HG03159 (cell line): ENCODE measurements around the gene KBTBD6.
"Not testable (repeated sequence)": the region's sequence is repeated elsewhere in the genome, so short reads cannot be mapped to it uniquely, and the experiment has no call there.

ENCODE experiments used
- ATAC-seq: cut with Tn5 transposase; IDR thresholded peaks from one replicate; pipeline ENCODE4 v1.9.1; 2021; ENCODE audit warnings: mild to moderate bottlenecking, moderate library complexity; ENCODE audit not compliant: unreplicated experiment

KBTBD6 gene

GRCh38 chr13:41132512-41133152 lies at the start of gene KBTBD6:
TSS of gene KBTBD6 (minus strand) at chr13:41132802. CDS start at chr13:41132511, 291 bp downstream.
- ATAC-seq: peak; percentile 96

- no peak for ATAC-seq
Observed at GRCh38 chr13:41182231-41182630, 49.6 kb upstream of the KBTBD6 start.

GRCh38 chr13:41179593-41180250 lies 47.1 kb upstream of the KBTBD6 start:
- no peak for ATAC-seq

- ATAC-seq: no peak
Observed at GRCh38 chr13:41178040-41178439, 45.4 kb upstream of the KBTBD6 start.

DNA sequence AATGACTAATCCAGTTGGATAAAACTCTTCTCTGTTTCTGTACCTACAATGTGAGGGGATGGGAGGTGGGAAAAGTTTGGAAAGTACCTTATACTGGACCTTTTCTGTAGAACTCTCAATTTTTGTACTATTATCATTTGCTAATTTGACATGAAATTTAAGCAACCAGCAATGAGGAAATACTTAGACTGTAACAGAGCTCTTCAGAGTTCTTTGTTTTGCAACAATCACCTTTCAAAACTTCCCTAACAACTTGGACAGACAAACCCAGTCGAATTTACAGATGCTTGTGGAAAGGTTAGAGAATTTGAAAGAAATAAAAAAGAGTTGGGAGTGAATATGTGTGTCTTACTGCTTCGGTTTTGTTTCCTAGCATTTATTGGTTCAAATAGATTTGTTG lies 45.0 kb upstream of the KBTBD6 start:
- no peak for ATAC-seq

- not testable (repeated sequence) for ATAC-seq
Observed at GRCh38 chr13:41175576-41175975, 43.0 kb upstream of the KBTBD6 start.

GRCh38 chr13:41162151-41162550 lies 29.5 kb upstream of the KBTBD6 start:
- ATAC-seq: no peak

GRCh38 chr13:41159174-41159573 lies 26.6 kb upstream of the KBTBD6 start:
- no peak for ATAC-seq

DNA sequence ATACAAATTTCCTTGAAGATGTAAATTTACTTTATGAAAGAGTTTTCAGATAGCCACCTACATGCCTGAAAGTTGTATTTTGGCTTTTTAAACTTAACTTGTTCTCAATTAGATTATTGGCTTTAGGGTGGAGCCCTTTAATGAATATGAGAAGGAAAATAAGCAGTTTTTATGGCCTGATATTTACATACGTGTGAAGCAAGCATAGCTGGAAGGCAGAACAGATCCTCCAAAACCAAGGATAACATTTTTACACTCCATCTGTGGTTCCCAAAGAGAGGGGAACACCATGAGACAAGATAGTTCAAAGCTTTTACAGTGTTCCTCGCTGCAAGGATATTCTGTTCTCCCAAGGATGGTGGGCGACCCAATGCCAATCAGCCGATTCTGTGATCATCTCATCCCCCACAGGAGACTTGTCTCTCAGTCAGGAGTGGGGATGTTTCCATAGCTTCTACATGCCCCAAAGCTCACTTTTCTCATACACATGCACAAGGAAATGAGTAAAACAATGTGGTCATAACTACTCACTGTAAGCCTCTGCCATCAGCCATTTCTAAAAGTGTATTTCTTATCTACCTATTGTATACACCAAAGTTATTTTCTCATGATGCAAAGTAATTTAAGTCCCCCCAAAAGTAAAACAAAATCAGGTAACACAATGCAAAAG lies 24.6 kb upstream of the KBTBD6 start:
- ATAC-seq: no peak

DNA sequence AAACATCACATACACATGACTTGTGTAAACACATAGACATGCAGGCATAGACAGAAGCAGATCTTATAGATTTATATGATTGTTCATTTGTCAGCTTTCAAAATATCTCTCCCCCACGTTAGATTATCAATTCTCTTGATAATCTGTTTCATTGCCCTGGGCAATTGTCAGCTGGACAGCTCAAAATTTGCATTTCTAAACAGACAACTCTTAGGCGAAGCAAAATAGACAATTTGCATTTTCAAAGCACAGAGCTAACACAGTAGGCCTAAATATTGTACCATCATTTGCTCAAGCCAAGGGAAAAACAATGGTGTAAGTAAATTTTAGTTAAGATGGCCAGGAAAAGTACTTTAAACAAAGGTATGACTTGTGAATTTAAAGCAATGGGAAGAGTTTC lies 24.0 kb upstream of the KBTBD6 start:
- no peak for ATAC-seq

GRCh38 chr13:41154042-41154441 lies 21.4 kb upstream of the KBTBD6 start:
- ATAC-seq: no peak

DNA sequence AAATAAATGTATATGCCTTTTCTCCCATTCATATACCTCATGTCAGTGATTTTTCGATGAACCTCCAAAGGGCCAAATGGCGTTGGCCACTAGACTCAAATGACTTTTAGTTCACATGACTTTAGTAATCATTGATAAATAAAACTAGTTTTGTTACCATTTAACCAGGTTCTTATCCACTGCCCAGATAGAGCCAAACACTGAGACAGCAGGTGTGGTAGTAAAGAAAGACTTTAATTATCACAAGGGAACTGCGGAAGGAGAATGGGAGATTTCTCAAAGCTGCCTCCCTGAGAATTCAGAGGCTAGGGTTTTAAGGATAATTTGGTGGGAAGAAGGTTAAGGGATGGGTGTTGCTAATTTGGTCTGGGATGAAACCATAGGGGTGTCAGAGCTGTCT lies 19.4 kb upstream of the KBTBD6 start:
- ATAC-seq: no peak

DNA sequence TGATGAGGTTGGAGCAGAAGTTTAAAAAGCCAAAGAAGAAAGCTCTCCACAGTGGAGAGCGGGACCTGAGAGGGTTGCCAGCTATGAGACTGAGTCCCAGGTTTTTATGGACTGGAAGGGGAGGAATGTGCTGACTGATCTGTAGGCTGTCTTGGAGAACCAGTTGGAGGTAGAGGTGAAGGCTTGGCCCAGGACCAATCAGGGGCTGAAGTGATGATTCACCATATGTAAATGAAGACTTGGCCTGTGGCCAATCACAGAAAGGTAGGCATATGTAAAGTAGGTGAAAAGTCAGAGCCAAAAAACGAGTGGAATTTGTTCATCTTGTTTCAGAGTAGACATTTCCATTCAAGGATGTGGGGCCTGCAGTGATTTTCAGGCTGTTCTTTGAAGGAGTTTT lies 17.5 kb upstream of the KBTBD6 start:
- no peak for ATAC-seq

DNA sequence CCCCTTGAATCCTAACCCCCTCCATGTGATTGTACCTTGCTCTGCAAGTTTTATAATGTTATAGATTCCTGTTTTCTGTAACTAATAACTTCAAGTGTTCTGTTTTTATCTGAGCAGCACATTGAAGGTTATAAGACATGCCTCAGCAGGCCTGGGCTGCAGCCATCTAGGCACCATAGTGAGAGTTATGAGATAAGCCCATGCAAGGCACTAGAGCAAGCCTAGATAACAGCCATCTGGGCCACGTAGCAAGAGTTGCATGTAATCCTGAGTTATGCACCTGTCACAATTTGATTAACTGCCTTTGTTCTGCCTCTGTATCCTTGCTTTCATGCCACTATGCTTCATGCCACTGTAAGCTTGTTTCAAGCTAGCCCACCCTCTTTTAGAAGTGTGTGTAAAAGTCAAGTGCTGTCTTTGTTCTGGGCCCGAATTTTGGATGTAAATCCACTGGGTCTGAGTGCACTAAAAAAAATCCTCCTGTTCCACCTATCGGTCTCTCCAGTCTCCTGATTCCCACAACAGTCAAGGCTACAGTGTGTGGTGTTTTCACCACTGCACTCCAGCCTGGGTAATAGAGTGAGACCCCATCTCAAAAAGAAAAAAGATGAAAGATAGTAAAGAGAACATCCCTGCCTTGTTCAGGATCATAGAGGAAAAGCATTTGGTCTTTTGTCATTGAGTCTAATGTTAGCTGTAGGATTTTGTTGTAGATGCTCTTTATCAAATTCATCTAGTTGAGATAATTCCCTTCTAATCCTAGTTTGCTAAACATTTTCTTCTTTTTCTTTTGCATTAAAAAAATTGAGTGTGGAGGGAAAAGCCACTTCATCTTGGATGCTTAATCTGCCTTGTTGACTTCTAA lies 16.0 kb upstream of the KBTBD6 start:
- no peak for ATAC-seq

GRCh38 chr13:41145136-41145908 lies 12.7 kb upstream of the KBTBD6 start:
- no peak for ATAC-seq

DNA sequence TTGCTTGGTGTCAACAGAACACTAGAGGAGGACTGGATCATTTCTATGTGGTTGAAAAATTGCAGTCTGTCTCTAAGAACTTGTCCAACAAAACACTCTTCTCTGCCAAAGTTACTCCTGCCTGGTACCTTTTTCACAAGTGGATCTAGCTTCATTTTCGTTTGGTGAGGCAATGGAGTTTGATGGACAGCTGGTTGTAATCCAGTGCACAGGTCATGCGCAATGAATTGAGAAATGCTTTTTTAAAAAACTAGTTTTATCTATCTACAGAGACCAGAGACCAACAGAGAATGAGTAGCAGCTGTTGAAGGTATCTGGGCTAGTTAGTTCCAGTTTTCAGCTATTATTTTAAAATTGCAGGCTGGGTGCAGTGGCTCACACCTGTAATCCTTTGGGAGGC lies 12.0 kb upstream of the KBTBD6 start:
- no peak for ATAC-seq

DNA sequence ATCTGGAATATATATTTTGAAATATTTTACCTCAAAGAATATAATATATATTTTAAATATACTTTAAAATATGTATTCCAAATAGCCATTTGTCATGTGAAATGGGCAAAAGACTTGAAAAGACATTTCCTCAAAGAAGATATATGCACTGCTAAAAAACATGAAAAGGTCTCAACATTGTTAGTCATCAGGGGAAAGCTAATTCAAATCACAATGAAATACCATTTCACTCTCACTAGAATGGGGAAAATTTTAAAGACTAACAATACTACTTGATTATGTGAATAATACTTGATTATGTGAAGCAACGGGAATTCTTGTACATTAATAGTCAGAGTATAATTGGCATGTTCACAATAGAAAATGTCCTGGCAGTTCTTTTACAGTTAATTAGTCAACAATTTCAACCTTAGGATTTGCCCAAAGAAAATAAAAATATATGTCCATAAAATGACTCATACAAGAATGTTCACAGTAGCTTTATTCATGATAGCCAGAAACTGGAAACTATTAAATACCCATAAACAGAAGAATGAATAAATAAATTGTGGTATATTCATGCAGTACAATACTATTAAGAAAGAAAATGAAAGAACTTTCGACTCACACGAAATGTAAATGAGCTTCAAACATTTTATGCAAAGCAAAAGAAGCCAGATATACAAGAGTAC lies 6.8 kb upstream of the KBTBD6 start:
- no peak for ATAC-seq

GRCh38 chr13:41137951-41138350 lies 5.3 kb upstream of the KBTBD6 start:
- ATAC-seq: no peak

GRCh38 chr13:41137241-41137640 lies 4.6 kb upstream of the KBTBD6 start:
- ATAC-seq: no peak
